ENCODE measurements around the gene IL4. TPM values are rescaled to one million over a fixed set of nuclear protein-coding genes. Genes with fewer than 3 reads are reported as not detected.

IL4 gene
- total and polyA plus RNA-seq, 2 of the 13 experiments (the other 11 are each of a cell fraction or from before 2014, with no cell fraction given): not detected

GRCh38 chr5:132629230-132629944 is 44.4 kb upstream of the IL4 start:
- intact Hi-C loops (cut with micrococcal nuclease; ENCODE audit: unreplicated experiment): no loop called here
- no TSS peak for BruUV-seq (replicated peaks)
- CTCF ChIA-PET (ENCODE audit: low intra/inter-chr PET ratio, low total read pairs): no interaction called here
- Histone ChIP-seq H3K4me1 (ENCODE audit: insufficient read depth, low read length) (no peaks in the 10 kb centered on the region), H3K9me3 (ENCODE audit: low read length) (no peaks in the 10 kb centered on the region), H3K4me2 (ENCODE audit: low read depth, low read length) (no peak overlapping the region), H3K9ac (ENCODE audit: insufficient read depth, low read depth, low read length) (no peak overlapping the region), H2AFZ (ENCODE audit: low read length) (no peak overlapping the region), H3K79me2 (ENCODE audit: insufficient read depth, low read length) (no peaks in the 10 kb centered on the region), H4K20me1 (ENCODE audit: insufficient read depth, low read length) (no peaks in the 10 kb centered on the region), H3K4me3 (replicated peaks in 1 of 3; ENCODE audit: insufficient read depth in 1 of 3, low read depth in 2 of 3, low read length in 3 of 3) (no peak overlapping the region), H3K27me3 (ENCODE audit: control insufficient read depth in 1 of 2, insufficient read depth in 2 of 2, low read length in 2 of 2) (no peaks in the 10 kb centered on the region), H3K36me3 (replicated peaks in 1 of 2; ENCODE audit: control insufficient read depth in 1 of 2, insufficient read depth in 2 of 2, low read length in 2 of 2) (peaks cover 3 to 28% of the 10 kb centered on the region in 2 experiments; a peak in 4 of 5 replicates), H3K27ac (ENCODE audit: extremely low read length, insufficient read depth, low read length) (no peak overlapping the region)
- DNase-seq (ENCODE audit: low spot score) (no peak), FAIRE-seq (no peak), ATAC-seq (no peak)
- no peak for TF ChIP-seq ZNF891 (CRISPR knock-in tag; IDR thresholded peaks at IDR 0.05)
- TF ChIP-seq CEBPZ (IDR thresholded peaks at IDR 0.05; ENCODE audit: low read length): no peak
- TF ChIP-seq HIVEP1 (CRISPR knock-in tag; IDR thresholded peaks at IDR 0.05): no peak
- no peak for TF ChIP-seq E2F5 (CRISPR knock-in tag; conservative IDR thresholded peaks at IDR 0.05)
- no peak for TF ChIP-seq ELF1 (CRISPR knock-in tag; IDR thresholded peaks at IDR 0.05)
- POLR2A ChIA-PET: no interaction called here
- in situ Hi-C loops (cut with HindIII; ENCODE audit: extremely low pct_ligation_motif_present, low pct_unique_long_range_greater_than_20kb): no loop called here
- WGBS (ENCODE audit: low lambda C conversion rate): 95% methylated on average over 5 of the region's 5 CpGs

Data from HepG2 (cell line).